Measurements from ENCODE around the gene LDLRAD3.
"Not testable (repeated sequence)": the region's sequence is repeated elsewhere in the genome, so short reads cannot be mapped to it uniquely, and the experiment has no call there.

Gene LDLRAD3

DNA sequence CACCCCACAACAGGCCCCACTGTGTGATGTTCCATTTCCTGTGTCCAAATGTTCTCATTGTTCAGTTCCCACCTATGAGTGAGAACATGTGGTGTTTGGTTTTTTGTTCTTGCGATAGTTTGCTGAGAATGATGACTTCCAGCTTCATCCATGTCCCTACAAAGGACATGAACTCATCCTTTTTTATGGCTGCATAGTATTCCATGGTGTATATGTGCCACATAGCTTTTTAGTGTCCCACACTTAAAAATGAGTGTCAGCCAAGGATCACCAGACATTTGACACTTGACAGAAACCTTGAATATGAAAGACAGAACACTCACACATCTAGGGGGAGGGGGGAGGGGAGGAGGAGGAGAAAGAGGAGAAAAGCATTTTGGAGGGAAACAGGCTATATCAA lies 245.9 kb downstream of the LDLRAD3 start:
- DNase-seq, result not testable (repeated sequence)

DNA sequence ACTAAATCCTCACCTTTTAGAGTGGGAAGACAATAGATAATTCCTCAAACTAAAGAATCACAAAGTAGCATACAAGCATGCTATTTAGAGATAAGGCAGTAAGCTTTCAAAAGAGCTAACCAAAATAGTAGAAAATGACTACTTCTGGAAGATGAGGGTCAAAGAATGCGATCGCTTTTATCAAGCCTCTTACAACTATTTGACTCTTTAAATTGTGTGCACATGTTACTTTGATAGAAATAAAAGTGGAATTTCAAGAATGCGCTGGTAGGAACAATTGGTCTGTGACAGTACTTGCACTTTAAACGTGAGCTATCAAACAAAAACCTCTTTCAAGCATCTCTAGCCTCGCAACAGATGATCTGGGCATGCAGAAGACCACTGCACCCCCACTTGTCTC lies 248.1 kb downstream of the LDLRAD3 start:
- no peak for DNase-seq

DNA sequence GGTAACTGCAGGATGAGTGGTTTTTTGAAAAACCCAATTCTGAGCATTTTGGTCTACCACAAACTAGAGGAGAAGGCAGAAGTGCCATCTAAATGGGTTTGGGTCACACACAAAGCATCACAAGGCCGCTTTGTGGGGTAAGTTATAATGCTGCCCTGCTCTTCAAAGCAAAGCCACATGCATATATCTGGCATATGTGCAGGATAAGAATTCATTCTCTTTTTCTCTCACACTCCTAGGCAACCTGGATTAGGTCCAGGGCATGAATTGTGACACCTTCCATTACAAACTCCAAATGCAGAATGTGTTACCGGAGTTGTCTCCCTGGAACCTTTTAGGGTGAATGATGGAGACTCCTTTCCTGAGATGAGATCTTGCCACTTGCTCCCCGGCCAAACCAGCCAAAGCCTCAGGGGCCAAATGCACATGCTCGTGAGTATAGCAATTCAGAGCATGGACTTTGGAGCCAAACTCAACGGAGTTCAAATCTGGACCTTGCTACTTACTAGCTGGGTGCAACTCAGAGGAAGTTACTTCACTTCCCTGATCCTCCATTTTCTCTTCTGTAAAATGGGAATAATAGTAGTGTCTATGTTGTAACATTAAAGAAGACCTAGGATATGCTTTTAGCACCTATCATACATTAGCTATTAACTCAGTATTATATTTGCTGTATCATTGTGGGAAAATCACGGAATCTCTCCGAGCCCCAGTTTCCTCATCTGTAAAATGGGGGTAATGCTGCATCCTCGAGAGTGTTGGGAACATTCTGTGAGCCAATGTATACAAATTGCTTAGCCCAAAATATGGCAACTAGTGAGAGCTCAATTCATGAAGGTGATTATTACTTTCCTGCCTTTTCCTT lies 248.8 kb downstream of the LDLRAD3 start:
- no peak for DNase-seq

DNA sequence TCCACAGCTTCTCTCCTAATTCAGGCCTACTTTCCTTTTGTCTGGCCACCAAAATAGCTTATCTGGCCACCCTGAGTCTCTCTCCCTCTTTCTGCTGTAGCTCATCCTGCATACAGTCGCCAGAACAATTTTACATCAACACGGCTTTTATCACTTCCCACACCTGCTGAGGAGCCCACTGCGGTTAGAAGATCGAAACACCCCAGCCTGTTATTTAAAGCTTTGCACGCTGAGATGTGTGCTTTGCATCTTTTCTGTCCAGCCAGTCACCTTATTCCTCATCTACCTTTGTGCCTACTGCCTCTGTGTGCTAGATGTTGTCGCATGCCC lies 249.4 kb downstream of the LDLRAD3 start:
- no peak for DNase-seq

DNA sequence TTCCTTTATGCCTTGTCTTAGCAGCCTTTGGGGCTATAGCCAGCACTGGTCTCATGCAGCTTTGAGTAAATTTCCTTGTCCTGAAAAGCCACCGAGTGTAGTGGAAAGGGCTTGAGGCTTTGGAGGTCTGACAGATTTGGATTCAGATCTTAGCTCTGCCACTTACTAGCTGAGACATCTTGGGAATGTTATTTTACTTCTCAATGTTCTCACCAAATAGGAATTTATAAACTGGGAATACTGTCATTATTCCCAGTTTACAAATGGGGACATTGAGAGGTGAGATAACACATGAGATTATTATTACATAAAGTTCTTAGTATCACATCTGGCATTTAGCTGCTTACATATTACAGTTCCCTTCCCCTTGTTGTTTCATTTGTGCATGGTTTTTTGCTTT lies 249.9 kb downstream of the LDLRAD3 start:
- no peak for DNase-seq

DNA sequence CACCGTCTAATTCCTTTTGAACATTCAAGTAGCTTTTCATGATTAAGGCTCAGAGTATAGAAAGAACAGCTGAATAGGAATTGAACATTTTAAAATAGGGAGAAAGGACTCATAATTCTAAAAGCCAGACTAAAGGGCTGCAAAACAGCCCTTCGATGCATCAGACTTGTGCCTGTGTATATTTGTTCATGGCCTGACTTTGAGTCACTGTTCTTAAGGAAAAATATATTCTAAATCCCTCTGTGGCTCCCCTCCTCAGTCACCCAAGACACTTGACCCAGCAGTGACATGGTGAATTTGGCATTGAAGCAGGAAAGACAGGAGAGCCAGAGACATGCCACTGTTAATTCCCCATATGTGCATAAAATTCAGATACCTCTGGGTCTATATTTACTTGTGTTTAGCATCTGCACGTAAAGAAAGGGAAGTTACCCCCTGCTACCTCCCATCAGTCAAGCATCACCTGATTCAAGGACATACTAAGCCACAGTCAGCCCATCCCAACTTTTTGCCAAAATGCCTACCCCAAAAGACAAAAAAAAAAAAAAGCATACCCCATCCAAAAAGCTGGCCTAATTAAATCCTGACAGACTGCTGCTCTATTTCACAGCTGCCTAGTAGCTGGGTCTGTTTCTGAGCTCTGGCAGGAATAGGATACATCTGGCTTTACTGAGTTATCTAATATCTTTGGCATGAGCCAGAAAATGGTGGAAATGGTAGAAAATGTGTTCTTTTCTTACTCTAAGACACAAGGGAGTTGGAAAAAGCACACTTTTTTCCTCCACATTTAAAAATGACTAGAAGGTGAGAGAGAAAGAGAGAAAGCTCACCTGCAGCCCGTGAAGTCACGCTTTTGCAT lies 251.9 kb downstream of the LDLRAD3 start:
- no peak for DNase-seq

DNA sequence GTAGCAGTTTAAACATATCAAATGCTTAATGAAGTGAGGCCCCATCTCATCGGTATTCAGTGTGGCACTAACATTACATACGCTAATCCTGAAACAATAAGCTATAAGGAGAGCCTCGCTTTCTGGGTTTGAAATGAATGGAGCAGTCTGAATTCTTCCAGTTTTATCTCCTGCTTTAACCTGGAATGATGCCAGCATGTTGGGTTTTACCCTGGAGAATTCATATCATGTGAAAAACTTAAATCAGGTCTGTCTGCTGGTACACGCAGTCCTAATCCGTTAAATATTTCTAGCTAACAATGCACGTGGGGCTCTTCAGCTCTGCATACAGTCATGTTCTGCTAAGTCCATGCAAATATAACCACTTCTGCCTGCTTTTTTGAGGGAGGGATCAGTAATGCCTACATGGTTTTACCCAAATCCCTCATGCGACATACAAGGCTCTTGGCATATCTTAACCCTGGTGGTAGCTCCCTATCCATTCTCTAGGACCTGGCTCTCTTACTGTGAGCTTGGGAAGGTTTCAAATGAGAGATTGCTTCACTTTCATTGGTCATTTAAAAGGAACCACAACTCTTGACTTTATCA lies 252.6 kb downstream of the LDLRAD3 start:
- no peak for DNase-seq

DNA sequence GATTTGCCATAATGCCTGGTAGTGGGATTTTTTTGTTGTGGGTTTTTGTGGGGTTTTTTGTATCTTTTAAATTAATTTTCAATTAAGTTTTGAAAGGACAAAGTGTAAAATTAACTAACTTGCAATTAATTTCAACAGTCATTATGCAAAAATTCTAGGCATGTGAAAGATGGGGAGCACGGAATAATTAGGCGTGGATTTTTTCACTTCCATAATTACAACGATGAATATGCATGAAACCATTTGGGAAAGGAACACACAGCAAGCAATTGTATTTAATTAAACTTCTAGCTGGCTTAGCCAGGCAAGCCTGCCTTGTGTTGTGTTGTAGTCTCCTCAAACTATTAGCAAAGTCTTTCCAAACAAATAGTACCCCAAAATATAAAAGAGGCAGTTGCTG lies 257.5 kb downstream of the LDLRAD3 start:
- DNase-seq, result no peak

DNA sequence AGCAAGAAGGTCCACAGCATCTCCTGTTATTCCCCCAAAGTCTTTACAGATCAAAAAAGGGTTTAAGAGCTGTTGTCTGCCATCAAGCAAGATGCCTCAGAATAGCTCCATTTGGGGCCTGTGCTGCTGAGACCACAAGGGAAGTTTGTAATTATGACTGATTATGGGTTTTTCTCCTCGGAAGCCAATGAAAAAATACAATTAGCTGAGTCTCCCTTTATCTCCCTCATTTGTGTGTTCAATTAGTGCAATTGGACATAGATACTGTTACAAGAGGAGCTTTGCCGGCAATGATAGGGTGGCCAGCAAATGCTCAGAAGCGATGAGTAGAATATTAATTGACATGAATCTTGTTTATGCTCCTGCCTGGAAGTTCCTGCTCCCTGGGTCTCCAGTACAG lies 261.7 kb downstream of the LDLRAD3 start:
- no peak for DNase-seq

DNA sequence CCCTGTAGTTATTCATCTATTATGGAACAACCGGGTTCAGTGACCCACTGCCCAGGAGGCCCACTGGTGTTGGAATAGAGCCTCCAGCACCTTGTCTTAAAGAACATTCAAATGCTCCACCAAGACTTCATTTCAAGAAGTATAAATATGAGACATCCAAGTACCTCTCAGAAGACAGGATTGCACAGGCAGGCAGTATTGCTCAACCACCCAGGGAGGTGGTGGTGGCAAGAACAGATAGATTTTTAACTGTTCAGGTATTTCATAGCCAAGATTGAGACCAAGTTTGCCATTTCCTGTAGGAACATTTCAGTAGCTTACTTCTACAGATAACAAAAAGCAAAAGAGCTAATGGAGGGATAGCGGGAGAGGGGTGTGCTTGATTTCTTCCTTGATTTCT lies 266.7 kb downstream of the LDLRAD3 start:
- no peak for DNase-seq

DNA sequence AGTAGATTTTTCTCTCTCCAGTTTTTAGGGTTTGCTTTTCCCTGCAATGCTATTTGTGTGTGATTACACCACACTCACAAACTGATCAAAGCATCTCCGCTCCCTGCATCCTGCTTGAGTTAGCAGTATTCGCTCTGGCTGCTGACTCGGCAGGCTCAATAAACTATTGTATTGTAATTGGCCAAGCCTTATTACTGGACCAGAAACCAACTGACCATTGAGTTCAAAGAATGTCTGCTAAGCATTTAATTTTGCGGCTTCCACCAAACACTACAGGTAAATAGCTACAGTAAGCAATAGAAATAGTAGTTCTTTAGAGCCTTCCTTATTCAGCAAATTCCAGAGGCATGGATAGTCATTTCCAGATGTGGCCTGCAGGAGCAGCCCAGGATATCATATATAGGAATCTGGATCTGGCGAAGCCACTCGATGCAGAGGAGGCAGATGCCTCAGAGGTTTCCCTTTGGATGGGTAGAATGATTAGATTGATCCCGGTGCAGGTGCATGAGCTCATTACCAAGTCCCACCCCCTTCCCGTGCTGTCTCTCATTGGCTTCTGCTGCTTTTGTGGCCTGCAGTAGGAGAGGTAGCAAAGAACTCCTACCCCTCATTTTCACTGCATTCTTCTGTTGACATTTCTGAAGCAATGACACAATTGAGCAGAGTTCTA lies 268.0 kb downstream of the LDLRAD3 start:
- no peak for DNase-seq

DNA sequence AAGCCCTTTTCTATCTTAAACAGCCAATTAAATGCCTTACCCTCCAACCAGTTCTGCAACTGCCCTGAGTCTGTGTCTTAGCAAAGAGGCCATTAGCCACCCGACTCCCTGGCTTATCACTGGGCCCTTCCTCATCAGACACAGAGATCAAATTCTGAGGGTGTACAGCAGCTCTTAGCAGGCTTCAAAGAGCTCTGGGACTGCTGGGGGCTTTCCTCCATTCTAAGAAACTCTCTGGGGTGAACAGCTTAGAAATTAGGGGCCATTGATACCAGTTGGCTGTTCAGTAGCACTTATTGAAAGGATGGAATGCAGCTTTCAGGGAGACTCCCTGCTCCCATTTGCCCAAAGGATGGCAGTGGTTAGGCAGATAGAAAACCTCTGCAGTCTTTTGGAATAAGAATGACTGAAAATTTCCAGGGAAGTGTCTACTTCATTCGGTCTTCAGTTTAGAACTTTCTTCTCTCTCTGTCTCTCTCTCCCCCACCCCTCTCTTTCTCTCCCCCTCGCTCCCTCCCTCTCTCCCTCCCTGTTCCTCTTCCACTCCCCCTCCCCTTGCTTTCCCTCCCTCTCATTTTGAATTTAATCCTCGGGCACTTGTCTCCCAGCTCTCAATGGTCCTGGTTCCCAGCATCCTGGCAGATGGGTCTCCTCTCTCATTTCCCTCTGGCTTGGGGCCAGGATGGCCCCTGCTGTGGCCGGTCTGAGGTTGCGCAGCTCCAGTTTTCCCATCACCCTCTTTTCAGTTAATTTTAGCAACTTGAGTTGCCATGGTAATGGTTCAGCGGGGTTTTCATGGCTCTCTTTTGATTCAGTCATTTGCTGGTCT lies 268.9 kb downstream of the LDLRAD3 start:
- no peak for DNase-seq

DNA sequence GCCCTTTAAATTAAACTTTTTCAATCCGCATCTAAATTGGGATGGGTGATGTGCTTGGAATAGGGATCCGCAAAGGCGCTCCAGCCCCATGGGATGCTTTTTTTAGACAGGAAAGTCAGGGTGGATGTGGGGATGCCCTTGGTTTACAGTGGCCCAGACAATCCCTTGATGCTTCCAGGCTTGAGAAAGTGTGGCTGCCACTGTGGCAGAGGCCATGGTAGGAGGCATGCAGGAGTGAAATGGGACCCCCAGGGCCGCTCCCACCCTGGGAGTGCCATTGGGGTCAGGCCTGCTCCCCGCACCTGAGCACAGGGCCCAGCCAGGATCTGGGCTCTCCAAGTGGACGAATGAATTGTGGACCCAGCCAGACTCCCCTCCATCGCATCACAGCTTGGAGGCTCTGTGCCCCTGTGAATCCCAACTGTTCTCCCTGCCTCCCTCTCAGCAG lies 269.6 kb downstream of the LDLRAD3 start:
- DNase-seq, result no peak

DNA sequence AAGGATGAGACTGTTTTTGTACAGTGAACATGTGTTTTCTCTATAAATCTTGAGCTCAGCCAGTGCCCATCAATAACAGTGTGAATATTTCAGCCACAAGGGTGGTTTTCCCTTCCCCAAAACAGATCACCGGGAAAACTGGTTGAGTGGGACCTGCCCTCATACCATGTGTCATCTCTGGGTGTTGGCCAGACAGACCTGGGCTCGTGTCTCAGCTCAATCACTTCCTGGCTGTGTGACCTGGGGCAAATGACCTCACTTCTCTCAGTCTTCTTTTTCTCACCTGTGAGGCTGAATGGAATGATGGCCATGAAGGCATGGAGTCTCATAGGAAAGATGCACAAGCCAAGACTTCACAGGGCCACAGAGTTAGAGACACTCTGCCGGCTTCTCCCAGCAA lies 270.6 kb downstream of the LDLRAD3 start:
- no peak for DNase-seq

DNA sequence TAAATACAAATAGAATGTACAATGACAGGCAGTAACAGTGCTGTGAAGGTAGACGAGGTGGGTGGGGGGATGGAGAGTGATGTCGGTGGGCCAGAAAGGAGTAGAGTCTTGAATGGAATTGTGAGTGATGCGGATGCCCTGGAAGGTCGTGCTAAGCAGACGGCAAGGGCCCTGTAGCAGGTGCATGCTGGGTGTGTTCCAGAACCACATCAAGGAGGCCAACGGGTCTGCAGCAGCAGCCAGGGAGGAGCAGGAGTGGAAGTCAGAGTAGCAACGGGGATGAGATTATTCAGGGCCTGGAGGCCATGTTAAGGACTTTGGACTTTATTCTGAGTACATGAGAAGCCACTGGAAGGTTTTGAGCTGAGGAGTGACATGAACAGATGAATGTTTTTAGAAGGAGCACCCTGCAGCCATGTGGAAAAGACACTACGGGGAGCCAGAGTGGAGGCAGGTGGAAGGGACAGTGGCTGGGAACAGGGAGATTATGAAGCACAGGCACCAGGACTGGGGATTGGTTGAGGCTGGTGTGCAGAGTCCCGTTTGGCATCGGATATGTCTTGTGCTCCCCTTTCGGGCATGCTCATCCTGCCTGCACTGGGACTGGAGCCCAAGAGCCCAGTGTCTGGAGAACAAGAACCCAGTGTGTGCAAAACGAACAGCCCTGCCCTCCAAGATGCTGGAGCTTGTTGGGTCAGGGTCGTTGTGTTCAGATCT lies 271.3 kb downstream of the LDLRAD3 start:
- no peak for DNase-seq

DNA sequence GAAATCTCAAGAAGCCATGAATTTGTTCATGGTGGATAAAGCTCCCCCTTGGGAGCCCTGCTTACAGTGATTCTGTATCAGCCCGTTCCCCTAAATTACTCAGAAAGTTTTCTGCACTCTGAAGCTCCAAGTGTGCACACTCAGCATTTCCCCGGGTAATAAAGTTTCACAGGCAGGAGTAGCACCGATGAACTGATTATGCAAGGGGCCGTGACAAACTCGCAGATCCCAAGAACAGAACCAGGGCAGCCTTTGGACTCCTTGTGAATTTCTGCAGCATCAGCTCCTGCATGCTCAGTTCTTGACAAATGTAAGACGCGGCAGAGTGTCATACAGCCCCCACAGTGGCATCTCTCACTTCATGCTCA lies 271.8 kb downstream of the LDLRAD3 start:
- no peak for DNase-seq

DNA sequence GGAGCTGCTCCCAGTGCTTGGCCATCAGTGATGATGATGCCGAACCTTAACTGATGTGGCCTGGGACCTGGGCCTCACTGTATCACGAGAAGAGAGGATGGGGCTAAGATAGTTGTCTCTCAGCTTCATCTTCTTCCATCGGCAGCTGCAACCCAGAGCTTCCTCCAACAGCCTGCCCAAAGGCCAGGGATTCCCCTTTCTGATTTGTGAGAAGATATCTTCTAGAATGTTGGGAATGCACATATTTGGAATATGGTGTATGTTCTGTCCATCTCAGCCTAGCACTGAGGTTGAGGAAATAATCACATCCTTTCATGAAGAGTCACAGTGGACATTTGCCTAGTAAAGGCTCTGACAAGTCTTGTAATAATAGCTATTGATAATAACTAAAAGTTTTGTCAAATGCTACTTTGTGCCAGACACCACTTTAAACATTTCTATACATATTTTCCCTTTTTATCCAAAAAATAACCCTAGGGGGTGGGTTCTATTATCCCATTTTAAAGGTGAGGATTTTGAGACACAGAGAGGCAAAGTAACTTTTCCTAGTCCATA lies 272.3 kb downstream of the LDLRAD3 start:
- no peak for DNase-seq

DNA sequence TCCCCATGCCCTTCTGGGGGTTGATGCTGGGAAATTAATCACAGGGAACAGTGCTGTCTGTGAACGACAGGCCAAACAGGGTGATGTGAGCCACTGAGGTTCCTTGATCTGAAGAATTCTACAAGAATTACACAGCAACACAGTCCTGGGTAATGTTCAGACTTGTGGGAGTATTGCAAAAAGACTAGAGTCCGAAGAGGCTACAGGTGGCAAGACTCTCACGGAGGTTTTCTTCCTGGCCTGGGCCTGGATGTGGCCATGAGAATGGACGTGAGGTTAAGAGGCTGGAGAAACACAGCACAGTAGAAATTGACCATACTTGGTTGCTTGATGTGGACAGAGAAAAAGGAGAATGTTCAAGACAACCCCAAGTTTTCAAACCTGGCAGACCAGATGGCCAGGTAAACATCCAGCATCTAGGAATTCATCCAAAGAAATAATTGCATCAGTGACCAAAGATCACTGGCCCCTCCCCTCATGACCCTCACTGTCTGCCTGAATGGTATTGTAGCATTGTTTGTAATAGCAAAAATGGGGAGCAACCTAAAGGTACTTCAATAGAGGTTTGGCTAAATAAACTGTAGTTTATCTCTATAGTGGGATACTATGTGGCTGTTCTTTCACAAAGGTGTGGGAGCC lies 274.5 kb downstream of the LDLRAD3 start:
- no peak for DNase-seq

DNA sequence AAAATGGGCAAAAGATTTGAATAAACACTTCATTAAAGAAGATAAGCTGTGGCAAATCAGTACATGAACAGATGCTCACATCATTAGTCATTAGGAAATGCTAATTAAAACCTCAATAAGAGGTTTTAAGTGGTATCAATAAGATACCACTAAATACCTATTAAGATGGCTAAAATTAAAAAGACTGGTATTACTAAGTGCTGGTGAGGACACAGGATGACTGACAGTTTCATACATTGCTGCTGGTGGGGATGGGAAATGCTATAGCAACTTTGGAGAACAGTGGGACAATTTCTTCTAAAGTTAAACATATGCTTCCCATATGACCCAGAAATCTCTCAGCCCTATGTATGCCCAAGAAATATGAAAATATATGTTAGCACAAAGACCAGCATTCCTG lies 276.1 kb downstream of the LDLRAD3 start:
- DNase-seq, result no peak

DNA sequence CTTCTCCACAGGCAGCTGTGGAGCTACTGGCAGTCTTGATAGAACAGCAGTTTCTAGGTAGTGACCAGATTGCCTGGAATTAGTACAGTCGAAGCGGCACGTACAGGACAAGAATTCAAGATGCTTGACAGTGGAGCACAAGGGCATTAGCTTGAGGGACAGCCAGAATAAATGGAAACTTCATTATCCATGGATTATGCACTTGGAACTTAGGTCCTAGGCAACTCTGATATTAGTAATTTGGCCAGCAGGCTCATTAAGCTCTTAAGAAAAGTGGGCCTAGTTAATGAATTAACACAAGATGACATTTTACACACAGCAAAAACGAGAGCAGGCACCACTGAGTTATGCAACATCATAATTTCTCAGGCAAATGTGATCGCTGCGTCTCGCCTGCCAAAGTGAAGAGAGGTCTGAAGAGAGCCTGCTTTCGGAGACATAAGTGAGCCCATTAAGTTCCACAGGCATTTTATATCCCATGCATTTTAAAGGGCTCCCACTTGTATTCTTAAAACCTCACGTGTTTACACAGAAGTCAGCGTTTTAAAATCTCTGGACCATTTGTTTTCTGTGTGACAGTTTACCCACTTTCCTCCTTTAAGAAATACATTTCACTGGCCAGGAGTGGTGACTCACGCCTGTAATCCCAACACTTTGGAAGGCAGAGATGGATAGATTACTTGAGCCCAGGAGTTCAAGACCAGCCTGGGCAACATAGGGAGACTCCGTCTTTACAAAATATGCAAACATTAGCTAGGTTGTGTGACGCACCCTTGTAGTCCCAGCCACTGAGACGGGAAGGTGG lies 279.2 kb downstream of the LDLRAD3 start:
- no peak for DNase-seq

Measured in MV-4-11 (cell line).